Fibroblast of peridontal ligament (primary cell): ENCODE measurements around the gene FAM209A.
"Not testable (repeated sequence)": the region's sequence is repeated elsewhere in the genome, so short reads cannot be mapped to it uniquely, and the experiment has no call there.

Experiments
- DNase-seq: peaks from one replicate; pipeline ENCODE4 v3.0.0-alpha.2; 2010; ENCODE audit errors: extremely low read depth

Gene FAM209A

DNA sequence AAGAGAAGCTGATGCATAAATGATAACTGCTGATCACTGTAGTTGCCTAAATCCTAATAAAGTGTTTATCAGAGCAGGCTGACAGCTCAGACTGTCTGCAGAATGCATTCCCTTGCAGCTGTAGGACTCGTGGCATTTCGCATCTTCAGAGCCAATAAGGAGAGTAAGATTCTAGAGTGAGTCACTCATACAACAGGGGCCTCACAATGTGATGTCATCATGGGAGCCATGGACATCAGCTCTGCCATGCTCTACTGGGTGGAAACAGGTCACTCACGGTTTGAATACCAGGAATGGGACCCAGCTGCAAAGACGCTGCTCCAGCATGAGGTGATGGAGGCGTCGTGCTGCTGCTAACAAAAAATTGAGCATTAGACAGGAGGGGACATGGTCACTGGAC lies 15.9 kb downstream of the FAM209A start:
- DNase-seq, result peak; percentile 17

DNA sequence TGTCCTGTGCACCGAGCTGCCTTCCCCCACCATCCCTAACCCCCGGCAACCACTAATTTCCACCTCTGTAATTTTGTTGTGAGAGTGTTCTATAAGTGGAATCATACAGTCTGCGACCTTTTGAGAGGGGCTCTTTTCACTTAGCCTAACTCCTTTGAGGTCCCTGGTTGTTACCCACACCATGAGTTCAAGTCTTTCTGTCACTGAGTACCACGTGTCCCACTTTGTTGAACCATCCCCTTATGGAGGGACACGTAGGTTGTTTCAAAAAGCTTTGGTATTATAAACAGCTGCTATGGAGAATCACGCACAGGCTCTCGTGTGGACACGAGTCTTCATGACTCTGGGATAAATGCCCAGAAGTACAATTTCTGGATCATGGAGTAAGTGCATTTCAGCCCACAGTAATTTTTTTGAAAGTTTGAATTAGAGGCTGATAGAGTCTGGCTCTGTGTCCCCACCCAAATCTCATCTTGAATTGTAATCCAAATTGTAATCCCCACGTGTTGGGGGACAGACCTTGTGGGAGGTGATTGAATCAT lies 18.0 kb downstream of the FAM209A start:
- DNase-seq, result peak; percentile 66

DNA sequence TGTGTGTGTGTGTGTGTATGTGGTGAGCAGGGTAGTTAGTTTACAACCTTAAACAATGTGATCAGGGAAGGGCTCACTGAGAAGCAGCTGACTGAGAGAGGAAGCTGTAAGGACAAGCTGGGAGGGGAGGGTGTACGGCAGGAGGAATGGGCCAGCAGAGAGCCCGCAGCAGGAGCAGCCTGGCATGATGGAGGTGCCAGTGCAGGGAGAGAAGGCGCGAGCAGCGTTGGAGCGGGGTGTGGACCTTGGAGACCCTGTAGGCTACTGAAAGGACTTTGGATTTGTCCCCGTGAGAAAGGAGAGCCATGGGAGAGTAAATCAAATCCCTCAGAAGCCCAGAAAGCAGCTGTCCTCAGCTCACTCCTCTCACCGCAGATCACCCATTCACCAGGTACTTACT lies 27.0 kb downstream of the FAM209A start:
- no peak for DNase-seq

DNA sequence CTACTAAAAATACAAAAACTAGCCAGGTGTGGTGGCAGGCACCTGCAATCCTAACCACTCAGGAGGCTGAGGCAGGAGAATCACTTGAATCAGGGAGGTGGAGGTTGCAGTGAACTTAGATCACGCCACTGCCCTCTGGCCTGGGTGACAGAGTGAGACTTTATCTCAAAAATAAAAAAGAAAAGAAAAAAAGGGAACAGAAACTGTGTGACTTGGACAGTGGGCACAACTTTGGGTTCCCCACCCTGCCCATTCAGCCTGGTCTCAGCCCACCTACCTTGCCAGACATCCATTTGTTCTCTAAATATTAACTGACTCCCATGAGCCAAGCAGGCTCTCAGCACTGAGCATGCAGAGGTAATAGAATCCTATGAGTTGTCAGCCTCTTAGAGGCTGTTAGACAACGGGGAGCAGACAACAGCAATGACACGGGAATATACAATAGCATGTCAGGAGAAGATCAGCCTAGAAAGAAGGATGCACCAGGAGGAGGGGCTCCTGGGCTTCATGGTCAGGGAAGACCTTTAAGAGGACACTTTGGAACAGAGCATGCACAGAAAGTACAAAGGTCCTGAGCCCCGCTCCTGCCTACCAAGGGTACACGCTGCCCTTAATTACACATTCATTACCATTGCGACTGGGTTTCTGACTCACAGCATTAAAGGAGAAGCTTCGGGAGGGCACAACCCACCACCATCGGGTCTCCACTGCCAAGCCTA lies 28.5 kb downstream of the FAM209A start:
- DNase-seq, result no peak

DNA sequence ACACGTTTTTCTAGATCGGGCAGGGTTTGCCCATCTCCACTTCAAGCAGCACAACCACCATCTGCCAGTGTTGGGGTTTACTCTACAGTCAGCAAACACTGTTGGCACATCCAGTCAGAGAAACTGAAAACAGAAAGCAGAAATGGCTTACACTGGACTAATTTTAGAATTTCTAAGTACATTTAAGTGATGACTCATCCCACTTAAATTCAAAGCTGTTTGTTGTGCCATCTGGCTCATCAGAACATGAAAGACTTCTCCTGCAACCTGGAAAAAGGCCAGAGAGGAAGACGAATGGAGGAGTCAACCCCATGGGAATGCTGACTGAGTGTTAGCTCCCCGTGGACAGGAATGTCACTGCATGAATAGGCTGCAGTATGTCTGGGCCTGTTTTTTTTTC lies 30.3 kb downstream of the FAM209A start:
- DNase-seq, result peak; percentile 92

DNA sequence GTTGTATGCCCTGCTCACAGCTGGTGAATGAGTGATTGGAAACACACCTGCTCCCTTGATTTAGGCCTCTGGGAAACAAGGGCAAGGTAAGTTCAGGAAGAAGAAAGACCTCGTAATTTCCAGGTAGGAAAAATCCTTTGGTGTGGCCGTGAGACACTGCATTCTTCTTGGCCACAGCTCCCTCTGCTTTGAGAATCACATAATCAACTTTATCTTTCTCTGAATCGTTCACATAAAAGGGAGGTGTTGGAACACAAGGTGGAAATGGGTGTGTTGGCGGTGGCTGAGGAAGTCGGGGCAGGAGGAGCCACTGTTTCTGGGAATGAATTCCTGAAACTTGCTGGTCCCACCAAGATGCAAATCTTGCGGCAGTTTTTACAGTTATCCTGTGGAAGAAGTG lies 34.4 kb downstream of the FAM209A start:
- DNase-seq, result no peak

DNA sequence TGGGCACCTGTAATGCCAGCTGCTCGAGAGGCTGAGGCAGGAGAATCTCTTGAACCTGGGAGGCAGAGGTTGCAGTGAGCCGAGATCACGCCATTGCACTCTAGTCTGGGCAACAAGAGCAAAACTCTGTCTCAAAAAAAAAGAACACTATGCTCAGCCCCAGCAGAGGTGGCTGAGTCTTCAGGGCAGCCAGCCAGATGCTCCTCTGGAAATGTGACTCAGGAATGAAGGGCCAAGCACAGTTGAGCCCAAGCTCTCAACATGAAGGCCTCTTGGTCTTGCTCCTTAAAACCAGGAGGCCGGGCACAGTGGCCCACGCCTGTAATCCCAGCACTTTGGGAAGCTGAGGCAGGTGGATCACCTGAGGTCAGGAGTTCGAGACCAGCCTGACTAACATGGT lies 40.0 kb downstream of the FAM209A start:
- DNase-seq, result not testable (repeated sequence)

DNA sequence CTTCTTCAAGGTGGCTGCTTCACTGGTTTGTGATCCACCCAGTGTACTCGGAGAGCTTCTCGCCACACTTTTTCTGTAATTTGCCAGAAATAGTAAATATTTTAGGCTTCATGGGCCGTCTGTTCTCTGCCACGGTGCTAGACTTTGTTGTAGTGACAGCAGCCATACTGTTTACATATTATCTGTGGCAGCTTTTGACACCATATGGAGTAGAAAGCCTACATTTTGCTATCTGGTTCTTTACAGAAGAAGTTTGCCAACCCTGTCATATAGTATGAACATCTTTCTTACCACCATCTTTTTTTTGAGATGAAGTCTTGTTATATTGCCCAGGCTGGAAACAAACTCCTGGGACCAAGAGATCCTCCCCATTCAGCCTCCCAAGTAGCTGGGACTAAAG lies 41.0 kb downstream of the FAM209A start:
- DNase-seq, result no peak

DNA sequence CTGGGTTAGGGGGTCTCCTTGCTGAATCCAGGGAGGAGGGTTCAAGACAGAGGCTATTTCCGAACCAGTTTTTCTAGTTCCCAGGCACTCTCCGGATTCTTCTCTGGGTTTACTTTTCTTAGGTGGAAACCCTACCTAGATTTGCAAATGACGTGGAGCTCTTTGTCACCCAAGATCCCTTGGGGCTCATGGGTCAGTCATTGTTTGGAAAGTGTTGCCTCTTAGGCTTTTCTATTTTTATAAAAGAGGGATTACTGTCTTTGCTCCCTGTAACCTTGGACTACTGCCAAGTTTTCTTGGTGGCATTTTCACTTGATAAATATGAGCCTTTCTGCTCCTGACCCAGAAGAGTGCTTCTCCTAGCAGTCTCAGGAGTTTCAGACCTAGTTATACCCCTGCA lies 42.1 kb downstream of the FAM209A start:
- no peak for DNase-seq

DNA sequence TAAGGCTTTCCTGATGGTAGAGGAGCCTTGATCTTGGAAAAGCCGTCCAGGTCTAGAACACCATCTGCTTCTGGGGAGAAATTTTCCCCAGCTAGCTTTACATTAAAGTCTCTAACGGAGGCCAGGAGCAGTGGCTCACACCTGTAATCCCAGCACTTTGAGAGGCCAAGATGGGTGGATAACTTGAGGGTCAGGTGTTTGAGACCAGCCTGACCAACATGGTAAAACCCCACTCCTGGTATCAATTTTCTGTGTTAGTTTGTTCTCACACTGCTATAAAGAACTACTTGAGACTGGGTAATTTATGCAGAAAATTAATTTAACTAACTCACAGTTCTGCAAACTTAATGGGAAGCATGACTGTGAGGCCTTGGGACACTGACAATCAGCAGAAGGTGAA lies 46.3 kb downstream of the FAM209A start:
- DNase-seq, result no peak

DNA sequence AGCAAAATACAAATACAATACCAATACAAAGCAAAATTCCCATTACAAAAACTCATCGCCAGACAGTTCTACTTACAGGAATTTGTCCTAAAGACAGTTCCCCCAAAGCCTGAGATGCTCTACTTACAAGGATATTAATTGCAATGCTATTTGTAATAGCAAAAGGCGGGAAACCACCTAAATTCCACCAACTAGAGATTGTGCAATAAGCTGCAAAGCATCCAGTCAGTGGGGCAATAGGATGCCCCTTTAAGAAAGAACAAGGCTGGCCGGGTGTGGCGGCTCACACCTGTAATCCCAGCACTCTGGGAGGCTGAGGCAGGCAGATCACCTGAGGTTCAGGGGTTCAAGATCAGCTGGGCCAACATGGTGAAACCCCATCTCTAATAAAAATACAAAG lies 47.6 kb downstream of the FAM209A start:
- DNase-seq, result no peak

DNA sequence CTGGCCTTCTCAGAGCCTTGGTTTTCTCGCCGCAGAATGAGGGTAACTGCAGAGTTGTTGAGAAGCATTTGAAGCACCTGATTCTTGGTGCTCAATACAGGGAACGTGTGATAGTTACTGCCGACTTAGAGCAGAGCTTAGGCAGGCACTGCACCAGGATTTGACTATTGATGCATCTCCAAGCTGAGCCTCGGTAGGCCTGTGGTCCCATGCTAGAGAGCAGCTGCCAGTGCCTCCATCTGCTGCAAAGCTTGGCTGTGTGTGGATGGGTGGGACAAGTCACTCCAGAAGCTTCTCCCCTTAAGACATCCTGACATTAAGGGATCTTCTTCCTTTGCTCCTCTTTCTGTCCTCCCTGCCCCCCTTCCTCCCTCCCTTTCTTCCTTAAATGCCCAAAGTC lies 49.4 kb downstream of the FAM209A start:
- no peak for DNase-seq

DNA sequence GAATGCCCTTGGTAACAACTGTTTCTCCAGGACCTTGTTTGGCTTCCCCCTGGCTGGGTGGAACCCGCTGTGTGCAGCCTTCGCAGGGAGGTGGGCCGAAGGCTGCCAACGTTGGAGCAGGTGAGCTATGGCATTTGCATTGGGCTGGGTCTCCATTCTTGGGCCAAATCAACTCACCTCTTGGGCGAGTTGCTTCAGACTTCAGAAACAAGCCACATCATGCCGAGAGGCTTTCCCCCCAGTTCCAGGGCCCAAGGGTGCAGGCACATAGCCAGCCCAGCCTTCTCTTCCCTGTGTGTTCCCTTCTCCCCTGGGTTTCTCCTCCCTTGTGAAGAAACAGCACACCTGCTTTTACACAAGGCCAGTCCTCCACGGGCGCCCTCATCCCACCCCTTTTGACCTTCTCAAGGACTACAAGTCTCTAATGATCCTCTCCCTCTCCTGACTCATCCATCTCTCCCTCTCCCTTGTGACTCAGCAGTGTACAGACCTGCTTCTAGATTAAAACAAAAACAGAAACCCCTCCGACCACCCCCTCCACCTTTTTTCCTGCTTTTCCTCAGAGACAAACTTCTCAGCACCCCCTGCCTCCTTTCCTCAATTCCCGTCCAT lies 50.1 kb downstream of the FAM209A start:
- DNase-seq, result no peak

DNA sequence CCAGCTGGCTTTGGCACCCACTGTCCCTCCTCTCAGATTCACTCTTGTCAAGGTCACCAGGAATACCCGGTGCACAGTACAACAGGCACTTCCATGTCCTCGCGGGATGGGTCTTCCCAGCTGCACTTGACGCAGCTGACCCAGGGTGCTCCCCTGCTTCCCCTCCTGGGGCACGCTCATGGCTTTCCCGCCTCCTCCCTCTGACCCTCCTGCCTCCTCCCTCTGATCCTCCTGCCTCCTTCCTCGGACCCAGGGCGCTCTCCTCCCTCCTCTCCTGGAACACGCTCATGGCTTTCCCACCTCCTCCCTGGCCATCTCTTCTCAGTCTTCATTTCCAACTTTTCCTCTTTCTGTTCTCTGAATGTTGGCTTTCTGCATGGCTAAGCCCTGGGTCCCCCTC lies 50.6 kb downstream of the FAM209A start:
- DNase-seq, result no peak
